SW 1271 (cell line): Measurements from ENCODE around the gene ANXA2.

Experiments used
- DNase-seq, 2 experiments: peaks; one replicate each; lab custom pipeline; 2025; lab: John Stamatoyannopoulos, UW

The ANXA2 gene

DNA sequence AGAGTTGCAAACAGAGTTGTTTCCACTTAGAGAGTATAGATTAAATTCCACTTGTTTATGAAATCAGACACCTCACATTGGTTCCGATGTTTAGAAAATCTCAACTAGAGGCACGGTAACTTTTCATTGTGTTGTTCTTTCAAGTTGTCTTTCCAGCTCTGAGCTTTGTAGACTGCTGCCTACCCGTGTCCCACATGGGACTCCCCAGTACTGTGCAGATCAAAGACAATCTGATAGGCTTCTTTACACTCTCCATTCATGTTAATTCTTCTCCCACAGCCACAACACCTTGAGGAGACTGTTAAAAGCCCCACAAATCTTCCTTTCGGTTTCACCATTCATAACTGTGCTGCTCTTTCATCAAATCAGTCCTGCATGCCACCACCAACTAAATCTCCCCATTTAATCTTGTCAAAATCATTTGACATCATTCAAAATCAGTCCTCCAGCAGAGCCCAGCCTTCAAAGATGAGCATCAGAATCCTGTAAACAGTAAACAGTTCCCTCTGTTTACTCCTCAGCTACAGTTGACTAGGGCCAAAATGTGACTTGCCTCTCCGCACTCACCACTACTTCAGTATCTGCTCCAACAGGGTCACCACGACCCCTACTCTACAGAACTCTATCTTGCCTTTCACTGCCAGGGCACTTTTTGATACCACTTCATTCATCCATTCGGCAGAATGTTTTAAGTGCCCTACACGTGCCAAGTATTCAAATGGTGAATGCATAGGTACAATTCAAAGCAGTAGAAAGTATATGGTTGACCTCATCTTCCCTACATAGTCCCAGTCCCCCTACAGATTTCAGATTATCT lies 8.3 kb downstream of the ANXA2 start:
- no peak for DNase-seq

GRCh38 chr15:60387321-60387720 lies 10.5 kb downstream of the ANXA2 start:
- no peak for DNase-seq

GRCh38 chr15:60386615-60387014 lies 11.2 kb downstream of the ANXA2 start:
- DNase-seq: no peak

DNA sequence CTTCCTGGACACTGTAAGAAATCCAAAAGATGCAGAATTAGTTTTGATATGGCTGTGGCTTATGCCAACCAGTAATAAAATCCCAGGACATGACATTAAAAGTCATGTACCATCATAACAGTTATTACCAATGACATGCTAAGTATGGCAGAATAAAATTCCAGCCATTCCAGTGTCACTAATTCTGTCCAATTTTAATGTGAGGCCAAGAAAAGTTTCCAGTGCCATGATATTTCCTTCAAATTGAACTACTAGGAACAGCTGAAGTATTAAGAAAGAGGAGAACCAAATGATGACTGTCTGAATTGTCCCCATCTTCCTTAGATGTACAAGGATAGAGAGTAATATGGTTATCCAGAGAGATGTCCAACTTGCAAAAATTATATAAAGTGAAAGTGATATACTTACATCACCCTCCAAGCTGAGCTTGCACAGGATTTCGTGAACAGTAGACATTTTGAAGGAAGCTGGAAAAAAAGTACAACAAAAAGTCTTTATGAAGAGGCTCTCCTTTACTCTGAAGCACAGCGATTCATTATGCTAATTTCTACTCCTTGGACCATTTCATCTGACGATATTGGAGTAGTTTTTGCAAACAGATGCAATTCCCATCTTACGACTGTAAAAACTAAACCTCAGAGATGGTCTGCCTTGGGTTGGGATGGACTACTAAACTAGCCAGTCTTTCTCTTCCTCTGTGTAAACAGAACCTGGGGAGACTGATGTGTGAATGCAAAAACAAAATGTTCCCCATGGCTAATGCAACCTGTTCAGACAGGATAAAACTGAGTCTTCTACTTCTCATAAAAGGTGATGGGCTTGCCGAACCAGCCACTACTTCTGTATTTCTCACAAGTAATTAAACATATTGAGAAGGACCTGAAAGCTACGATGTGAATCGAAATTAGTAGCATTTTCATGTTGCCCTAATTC lies 11.9 kb downstream of the ANXA2 start:
- DNase-seq: no peak

DNA sequence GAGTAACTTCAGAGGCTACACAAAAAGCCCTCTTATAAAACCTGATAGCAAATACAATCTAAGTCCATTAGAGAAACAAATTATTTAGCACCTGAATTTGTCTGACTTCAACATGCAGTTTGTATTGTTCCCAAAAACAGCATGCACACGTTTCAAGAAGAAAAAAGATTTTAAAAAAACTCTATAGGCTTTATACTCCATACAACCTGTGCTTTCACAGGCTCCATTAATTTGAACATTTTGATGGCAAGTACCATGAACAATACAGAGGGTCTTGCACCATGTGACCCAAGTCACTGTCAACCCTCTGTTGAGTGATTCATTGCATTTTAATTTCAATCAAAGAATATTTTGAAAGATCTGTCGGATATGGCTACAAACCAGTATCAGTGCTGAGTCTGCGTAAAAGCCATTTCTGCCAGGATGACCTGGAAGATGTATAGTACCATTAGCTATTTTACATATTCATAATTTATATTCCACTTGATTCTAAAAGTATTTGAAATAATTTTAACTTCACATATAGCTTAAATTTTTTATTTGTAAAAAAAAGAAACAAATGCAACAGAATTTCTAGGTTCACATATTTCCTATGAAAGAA lies 13.2 kb downstream of the ANXA2 start:
- DNase-seq: no peak

- DNase-seq: no peak
These were observed 13.7 kb downstream of the ANXA2 start for GRCh38 chr15:60384053-60384452.

DNA sequence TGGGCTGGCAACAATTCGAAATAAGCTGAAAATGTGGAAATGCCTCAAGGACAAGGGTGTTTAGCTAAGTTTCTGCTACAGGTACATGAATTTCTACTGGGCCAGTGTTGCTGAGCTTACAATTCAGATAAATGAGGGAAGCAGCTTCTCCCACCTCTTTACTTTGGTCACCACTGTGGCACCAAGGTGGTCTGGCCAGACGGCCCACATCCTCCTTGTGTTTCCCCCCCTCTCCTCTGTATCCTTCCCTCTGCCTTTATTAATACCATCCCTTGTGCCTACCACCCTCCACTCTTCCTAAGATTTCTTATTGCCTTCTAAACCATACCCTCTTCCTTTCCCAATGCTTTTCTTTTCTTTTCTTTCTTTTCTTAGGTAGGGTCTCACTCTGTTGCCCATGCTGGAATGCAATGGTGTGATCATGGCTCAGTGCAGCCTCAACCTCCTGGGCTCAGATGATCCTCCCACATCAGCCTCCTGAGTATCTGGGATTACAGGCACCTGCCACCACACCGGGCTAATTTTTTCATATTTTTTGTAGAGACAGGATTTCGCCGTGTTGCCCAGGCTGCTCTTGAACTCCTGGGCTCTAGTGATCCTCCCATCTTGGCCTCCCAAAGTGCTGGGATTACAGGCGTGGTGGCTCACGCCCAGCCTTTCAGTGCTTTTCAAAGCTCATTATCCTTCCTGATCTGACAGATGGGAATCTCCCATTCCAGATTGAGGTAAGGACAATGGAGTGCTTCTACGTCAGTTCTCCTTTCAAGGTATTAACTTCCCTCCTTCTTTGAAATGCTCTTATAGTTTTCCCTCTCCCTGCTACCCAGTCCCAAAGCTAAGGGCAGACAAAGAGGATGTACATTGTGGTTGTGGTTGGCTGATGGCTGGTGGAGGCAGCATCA lies 14.8 kb downstream of the ANXA2 start:
- DNase-seq: no peak

GRCh38 chr15:60381148-60381788 lies 16.5 kb downstream of the ANXA2 start:
- DNase-seq: no peak

- peak; percentile 58 to 96 for DNase-seq
These were observed 18.1 kb downstream of the ANXA2 start for GRCh38 chr15:60379525-60380274.

- DNase-seq: no peak
These were observed 18.6 kb downstream of the ANXA2 start for GRCh38 chr15:60379185-60379524.

GRCh38 chr15:60376677-60377095 lies 21.1 kb downstream of the ANXA2 start:
- no peak for DNase-seq

- no peak for DNase-seq
These were observed 22.5 kb downstream of the ANXA2 start for GRCh38 chr15:60375306-60375705.

DNA sequence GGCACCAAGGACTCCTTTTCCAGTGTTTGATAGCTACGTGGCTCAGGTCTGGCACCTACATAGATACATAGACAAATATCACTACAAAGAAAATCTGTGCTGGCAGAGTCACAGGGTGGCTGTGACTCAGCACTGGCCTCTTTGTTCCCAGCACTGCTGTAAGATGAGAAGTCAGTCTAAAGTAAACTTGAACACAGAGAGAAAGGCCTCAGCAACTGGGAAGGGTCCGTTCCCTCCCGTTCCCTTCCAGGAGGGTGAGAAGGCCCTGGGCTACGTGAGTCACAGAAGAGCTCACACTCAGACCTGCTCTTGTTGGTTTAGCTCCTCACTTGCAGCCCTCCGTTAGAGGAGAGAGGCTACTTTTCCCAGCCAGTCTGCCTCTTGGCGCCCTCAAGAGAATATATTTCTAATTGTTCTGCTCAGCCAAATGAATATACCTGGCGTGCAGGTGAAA lies 23.1 kb downstream of the ANXA2 start:
- peak; percentile 96 to 98 for DNase-seq

GRCh38 chr15:60374209-60374608 lies 23.6 kb downstream of the ANXA2 start:
- DNase-seq: no peak

GRCh38 chr15:60373745-60374144 lies 24.0 kb downstream of the ANXA2 start:
- no peak for DNase-seq

GRCh38 chr15:60373327-60373726 lies 24.5 kb downstream of the ANXA2 start:
- DNase-seq: no peak

GRCh38 chr15:60372756-60373155 lies 25.0 kb downstream of the ANXA2 start:
- DNase-seq: no peak

- no peak for DNase-seq
These were observed 25.6 kb downstream of the ANXA2 start for GRCh38 chr15:60372227-60372626.

DNA sequence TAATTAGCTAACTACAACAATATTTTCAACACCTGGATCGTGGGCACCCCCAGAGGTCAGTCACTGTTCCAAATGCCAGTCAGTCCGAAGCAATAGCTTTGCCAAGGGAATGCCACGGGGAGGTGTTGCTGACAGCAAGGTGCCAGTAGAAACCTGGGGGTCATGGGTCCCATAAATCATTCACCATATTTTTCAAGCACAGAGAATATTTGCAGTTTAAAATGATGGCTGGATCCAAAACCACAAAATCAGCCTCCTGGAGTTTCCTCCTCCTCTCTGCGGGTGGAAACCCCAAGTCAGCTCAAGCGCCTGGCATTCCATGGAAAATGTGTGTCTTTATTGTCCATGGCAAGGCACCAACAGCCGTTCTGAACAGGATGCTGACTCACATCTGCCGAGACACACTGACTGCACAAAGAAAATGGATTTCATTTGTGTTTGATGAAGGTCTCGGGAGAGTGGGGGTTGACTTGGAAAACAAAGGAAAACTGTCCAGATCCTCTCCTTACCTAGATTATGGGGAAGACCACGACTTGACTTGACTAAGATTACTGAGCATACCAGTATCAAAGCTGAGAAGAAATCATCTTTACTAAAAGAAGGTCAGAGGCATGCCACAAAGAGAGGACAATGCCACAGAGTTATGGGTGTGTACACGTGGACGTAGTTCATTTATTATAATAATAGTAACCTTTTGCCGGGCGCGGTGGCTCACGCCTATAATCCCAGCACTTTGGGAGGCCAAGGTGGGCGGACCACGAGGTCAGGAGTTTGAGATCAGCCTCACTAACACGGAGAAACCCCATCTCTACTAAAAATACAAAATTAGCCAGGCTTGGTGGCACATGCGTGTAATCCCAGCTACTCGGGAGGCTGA lies 26.4 kb downstream of the ANXA2 start:
- DNase-seq: peak; percentile 98

- no peak for DNase-seq
These were observed 27.0 kb downstream of the ANXA2 start for GRCh38 chr15:60370869-60371136.
